NCI-H748 treated with DMSO at 0.1 percent for 48 hours (cell line): ENCODE data around the gene TARS3.
"Not testable (repeated sequence)": the region's sequence is repeated elsewhere in the genome, so short reads cannot be mapped to it uniquely, and the experiment has no call there.

Source experiments
- DNase-seq: peaks from one replicate; lab custom pipeline; 2025; lab: John Stamatoyannopoulos, UW

Gene TARS3

DNA sequence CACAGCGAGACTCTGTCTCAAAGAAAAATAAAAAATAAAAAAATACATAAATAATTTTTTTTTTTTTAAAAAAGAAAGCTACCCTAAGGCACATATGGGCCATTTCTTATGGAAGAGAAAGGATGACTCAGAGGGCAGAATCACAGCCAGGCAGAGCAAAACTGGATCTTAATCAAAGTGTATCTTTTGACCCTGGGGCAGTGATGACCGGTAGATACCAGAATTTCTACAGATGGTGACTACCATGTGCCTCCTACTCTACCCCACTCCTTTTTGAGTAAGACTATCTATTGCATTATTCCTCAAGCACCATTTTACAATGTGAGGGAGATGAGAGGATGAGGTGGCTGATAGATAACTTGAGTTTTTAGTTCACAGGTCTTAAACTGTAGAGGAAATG lies 26.0 kb downstream of the TARS3 start:
- DNase-seq = no peak

DNA sequence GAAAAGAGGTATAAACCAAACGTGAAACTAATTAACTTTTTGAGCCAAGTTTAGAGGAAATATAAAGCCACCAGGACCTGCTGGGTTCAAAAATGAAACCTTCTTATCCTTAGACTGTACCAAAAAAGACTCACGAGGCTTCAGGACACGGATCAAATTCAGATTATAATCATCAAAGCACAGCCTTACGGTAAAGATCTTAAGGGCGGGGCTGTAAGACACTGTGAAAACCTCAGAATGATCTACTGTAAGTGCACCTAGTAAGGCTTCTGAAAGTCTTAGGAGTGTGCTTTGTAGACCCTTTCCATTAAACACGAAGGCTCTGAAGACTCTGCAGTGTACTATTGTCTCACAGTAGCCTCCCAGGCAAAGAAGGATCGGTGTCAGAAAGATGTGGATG lies 26.8 kb downstream of the TARS3 start:
- no peak for DNase-seq

DNA sequence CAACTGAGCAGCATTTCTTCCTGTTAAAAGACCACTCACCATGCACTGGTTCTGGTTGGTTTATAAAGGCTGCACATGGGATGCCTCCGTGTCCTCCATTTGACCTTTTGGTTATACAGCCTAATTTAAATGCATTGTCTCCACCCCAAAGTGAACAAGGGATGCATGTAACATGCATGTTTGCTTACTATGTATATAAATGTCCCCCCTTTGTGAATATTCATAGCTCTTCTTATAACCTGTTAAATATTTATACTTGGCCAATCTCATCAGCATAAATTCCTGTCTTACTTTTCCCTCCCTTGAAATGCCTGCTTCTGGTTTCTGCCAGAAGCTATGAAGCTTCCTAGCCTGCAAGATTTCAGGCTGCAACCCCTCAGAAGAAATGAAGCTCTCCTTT lies 27.4 kb downstream of the TARS3 start:
- no peak for DNase-seq

DNA sequence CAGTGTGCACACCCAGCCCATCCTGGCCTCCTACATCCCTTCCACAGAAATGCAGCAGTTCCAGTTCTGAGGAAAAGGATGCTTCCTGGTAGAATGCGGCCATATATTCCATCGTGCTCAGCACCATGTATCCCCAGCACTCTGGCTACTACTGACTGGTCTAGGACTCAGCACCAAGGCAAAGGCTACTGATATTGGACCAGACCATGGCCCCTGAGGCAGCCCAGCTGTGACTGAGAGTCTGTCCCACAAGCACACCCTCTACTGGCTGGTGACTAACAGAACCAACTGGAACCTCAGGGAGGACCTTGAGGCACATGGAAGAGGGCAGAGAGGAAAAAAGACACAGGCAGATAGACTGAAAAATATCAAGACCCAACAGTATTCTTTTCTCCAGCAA lies 30.0 kb downstream of the TARS3 start:
- DNase-seq = no peak

DNA sequence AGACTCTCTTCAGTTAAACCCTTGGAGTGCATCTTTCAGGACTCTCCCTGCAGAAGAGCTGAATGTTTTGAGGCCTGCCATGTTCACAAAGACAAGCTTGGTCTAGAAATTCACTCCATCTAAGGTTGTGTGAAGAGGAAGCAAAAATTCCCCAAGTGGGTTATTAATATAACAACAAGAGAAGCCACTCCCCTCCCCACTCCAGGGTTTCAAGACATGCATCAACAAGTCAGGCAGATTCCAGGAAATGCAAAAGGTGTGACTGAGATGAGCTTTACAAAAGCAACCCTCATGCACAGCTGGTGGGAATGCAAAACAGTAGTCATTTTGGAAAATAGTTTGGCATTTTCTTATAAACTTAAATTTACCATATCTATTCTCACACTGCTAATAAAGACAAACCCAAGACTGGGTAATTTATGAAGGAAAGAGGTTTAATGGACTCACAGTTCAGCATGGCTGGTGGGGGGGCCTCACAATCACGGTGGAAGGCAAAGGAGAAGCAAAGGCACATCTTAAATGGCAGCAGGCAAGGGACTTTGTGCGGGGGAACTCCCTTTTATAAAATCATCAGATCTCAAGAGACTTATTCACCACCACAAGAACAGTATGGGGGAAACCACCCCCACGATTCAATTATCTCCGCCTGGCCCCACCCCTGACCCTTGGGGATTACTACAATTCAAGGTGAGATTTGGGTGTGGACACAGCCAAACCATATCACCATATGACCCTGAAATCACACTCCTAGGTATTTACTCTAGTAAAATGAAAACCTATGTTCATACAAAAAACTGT lies 31.3 kb downstream of the TARS3 start:
- no peak for DNase-seq

DNA sequence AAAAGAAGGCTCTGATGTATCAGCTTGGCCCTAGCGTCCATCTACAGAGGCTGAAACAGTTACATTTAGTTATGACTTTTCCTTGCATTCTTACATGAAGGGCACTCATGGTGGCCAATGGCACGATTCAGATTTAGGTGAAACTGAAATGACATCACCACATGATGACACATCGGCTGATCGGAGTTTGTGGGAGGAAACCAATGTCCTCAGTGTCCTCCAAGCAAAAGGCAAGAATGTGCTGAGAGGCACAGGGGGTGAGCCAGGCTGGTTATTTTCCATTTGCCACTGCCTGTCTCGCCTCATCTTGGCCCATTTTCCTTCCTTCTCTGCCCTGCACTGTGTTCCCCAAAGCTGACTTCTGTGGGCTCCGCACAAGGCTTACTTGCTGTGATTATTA lies 34.4 kb downstream of the TARS3 start:
- DNase-seq = no peak

DNA sequence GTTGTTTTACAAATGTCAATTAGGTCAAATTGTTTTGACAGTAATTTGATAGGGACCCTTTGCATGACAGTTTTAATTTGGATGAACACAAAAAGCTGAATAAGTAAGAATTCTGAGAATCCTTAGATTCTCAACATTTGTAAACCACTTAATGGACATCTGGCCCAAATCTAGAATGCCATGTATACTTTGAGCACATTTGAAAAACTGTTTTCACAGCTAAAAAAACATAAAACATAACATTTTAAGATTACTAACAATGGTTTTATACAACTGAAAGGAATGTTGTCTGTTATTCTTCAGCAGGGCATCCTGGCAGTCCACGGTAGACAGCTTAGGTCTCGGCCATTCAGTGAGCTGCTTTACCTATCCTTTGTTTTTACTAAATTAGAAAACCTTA lies 37.6 kb downstream of the TARS3 start:
- no peak for DNase-seq

DNA sequence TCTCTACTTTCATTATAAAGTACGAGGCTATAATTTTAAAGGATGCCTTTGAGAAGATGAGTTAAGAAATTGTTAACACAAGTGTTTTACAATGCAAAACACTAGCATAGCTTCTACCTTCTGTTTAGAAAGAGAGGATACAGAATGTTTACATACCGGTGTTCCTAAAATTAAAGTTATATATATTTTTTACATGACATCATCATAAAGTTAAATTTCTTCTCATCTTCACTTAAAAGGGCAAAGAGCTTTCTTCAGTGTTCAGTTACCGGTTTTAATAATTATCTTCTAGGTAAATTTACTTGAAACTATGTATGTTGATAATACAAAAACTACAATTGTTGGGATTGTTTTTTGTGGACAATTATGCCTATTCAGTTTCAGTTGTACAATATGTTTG lies 39.4 kb downstream of the TARS3 start:
- DNase-seq = no peak

DNA sequence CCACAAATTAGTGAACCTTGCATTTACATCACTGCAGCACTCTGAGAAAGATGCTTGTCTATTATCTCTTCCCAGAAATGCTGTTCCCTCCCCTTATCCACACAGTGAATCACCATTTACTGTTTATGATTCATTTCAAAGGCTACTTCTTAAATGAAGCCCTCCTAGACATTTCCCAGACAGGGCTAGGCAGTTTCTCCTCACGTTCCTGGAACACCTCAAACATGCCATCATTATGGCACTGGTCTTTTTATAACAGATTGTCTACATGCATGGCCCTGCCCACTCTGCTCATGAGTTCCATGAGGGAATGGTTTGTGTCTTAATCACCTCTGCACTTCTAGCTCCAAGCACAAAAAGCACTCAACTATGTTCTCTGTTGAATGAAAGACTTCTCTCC lies 39.9 kb downstream of the TARS3 start:
- DNase-seq = no peak

DNA sequence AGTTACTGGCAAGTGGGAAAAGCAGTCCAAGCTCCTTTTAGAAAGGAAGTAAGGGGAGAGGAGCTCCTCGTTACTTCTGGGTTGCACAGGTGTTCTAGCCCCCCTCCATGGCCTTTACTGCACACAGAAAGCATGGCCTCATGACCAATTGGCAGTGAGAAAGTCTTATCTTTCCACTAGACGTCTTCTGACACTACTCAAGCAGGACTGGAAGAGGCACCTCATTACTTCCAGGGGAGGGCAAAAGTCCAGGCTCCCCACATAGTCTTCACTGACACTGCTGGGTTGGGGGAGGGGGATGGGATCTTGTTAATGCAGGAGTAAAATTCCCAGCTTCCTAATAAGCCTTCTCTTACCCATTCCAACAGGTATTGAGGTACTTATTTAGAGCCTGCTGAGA lies 44.5 kb downstream of the TARS3 start:
- DNase-seq = no peak

DNA sequence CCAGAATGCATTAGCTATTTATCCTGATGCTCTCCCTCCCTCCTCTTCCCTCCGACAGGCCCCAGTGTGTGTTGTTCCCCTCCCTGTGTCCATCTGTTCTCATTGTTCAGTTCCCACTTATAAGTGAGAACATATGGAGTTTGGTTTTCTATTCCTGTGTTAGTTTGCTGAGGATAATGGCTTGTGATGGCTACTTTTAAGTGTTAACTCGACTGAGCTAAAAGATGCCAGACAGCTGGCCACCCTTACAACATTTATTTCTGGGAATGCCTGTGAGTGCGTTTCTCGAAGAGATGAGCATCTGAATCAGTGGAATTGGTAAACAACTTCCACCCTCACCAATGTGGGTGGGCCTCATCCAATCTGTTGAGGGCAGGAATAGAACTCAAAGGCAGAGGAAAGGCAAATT lies 47.3 kb downstream of the TARS3 start:
- DNase-seq = no peak

DNA sequence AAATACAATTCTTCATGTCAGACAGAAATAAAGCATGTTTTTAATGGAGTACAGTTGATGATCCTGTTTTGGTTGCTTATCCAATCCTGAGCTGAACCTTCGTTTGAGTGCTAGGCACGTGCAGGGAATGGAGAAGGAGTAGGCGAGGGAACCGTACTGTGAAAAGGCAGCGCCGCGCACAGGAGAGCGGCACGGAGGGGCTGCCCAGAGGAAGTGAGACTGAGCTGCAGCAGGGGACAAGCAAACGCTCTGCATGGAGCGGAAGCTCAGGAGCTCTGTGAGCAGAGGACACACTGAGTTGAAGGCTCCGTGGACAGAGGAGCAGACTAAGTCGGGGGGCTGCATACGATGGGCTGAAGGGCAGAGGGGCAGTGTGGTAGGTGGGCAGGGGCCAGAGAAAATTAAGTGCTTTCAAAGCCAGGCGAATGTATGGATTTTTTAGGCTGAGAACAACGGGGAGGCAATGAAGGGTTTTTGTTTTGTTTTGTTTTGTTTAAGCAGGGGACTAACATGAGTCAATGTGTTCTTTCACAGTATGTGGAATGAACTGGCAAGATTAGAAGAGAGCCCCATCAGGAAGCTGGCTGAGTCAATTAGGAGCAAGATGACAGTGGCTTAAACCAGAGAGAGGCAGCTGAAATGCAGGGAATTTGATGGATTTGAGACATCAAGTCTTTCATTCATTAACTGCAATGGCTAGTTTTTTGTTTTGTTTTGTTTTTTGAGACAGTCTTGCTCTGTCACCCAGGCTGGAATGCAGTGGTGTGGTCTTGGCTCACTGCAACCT lies 48.3 kb downstream of the TARS3 start:
- no peak for DNase-seq

DNA sequence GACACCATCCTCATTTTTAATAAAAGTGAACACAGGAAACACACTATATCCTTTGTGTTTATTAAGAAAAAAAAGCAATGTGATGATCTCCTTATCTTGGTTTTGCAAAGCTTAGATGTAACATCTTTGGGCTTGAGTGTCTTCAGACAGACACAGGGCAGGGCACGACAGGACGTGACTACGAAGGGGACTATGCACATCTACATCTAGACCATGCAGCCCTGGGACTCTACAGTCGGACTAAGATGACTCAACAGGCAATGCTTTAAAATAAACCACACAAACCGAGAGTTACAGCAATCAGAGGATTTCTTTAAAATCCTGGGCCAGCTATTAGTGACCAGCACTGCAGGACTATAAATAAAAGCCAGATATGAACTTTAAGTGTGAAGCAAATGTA lies 49.3 kb downstream of the TARS3 start:
- DNase-seq = no peak

DNA sequence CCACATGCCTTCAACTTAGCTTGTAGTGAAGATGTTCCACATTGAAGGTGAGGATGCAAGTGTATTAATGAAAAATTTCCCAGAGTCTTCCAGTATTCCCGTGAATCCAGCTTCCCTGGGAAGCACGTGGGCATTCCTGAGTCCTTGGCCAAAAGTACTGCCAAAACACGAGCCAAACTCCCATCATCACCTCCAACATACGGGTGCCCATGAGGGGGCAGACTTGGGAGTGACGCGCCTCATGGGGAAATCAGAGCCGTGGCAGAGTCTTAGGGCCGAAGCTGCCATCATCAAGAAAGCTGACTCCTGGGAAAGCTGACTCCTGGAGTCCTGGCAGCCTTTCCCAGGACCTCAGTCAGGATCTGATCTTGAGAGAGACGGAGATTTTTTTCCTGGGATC lies 52.0 kb downstream of the TARS3 start:
- no peak for DNase-seq

DNA sequence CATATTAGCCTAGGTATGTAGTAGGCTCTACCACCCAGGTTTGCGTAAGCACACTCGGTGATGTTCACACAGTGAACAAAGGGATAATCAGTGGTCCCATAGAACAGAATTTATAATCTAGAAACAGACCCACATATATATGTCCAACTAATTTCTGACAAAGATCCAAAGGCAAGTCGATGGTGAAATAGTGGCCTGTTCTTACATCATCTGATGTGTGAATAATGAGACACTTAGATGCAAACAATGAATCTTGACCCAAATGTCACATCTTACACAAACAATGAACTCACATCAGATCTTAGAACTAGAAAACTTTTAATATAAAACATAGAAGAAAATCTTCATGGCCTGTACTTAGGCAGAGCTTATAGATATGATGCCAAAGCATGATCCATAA lies 54.5 kb downstream of the TARS3 start:
- DNase-seq = no peak

DNA sequence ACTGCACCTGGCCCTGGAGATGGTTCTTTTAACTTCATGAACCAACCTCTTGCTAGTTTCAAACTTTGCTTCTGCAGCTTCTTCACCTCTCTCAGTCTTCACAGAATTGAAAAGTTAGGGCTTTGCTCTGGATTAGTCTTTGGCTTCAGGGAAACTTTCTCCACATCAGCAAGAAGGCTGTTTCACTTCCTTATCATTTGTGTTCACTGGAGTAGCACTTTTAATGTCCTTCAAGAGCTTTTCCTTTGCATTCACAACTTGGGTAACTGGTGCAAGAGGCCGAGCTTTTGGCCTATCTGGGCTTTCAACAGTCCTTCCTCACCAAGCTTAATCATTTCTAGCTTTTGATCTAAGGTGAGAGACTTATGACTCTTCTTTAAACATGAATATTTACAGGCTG lies 56.4 kb downstream of the TARS3 start:
- DNase-seq = no peak

DNA sequence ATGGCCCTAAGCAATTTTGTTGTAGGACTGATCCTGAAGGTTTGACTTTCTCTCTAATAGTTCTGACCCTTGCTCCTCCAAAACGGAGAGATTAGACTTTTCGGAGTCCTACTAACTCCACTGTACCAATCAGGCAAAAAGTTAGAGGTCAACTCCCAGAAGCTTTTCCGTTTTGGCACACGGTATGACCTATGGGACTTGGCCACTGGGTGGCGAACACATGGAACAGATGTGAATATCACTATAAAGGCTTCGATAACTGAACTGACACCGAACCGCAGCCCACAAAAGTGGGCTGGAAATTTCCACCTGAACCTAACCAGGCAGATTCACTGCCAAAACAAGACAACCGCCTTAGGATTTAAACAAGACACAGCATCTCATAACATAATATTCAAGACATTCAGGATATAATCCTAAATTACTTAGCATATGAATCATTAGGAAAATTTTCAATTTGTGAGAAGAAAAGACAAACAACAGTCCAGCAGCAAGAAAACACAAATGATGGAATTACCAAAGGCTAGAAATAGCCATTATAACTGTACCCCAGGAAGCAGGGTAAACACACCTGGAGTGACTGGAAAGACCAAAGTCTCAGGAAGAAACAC lies 59.9 kb downstream of the TARS3 start:
- no peak for DNase-seq

DNA sequence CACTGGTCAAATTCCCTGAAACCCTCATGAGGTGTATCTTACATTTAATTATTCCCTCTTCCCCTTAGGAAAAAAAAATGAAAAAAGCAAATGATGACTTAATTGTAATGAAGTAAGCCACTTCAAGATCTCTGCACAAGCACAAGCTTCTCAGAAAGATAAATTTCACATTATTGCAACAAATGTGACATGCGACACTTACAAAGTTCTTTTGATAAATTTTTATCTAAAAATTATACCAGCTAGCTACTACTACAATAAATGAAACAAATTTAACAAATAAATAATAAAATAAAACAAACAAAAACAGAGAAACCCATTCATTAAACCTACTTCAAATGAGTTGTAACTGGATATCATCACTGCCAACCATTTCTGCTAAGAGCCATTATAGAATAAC lies 62.1 kb downstream of the TARS3 start:
- no peak for DNase-seq

DNA sequence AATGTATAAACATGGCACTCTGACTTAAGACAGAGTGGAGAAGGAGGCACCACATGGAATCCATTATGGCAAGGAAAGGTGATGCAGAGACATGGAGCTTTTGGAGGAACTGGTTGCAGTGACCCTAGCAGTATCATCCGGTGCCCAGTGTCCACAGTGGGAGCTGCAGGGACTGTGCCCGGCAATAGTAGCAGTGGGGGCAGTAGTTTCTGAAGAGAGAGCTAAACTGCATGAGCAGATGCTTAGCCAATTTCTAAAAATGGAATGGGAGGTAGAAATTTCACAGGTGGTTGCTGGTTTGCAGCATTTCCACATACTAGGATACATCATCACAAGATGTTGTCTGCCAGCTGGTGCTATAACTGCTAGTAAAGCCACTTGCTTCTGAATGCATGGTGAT lies 64.3 kb downstream of the TARS3 start:
- DNase-seq = no peak

DNA sequence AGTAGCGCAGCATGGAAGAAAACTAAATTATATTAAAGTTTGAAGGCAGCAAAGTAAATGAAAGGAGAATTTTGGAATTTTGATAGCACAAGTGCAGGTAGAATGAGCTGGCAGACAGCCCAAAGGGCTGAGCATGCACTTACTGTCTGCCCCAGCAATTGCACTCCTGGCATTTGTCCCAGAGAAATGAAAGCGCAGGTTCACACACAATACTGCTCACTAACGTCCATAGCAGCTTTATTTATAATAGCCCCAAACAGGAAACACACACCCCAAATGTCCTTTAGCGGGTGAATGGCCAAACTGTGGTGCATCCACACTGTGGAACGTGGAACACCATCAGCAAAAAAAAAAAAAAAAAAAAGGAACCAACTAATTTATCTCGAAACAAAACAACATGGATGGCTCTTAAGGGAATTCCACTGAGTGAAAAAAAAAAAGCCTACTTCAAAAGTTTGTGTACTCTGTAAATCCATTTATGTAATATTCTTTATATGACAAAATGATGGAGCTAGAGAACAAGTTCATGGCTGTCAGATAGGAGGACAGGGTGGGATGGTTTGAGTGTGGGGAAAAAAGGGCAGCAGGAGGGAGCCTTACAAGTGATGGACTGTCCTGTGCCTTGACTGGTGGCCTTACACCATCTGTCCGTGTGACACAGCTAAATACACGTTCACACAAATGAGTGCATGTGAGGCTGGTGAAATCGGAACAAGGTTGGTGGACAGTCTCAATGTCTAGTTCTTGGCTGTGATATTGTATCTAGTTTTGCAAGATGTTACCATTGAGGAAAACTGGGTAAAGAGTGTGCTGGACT lies 66.1 kb downstream of the TARS3 start:
- no peak for DNase-seq

DNA sequence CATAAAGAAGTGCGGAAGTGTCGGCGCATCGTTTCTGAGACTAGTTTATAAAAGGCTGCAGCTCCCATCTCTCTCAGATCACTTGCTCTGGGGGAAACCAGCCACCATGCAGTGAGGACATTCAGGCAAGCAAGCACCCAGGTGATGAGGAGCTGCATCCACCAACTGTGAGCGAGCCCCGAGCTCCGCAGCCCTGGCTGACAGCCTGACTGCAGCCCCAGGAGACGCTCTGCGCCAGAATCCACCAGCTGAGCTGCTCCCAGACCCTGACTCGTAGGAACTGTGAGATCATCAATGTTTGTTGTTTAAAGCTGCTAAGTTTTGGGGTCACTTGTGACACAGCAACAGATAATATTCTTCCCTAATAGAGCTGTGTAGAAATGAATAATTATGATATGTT lies 67.1 kb downstream of the TARS3 start:
- no peak for DNase-seq

DNA sequence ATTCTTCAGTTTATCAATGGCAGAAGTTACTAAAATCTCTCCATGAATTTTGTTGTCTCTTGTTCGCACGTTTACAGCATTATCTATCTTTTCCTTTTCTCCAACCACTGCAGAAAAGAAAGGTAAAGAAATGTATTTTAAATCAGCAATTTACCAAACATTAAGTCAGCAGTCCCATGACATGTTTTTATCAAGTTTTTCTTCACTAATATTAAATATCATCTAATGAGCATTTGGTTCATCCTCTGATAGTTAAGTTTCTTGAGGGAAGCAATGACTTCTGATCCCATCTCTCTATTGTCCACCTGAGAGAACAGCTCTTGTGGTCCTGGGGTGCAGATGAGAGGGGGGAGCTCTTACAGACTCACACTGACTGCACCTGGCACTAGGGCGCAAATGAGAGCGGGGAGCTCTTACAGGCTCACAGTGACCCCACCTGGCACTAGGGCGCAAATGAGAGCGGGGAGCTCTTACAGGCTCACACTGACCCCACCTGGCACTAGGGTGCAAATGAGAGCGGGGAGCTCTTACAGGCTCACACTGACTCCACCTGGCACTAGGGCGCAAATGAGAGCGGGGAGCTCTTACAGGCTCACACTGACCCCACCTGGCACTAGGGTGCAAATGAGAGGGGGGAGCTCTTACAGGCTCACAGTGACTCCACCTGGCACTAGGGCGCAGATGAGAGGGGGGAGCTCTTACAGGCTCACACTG lies 69.5 kb downstream of the TARS3 start:
- not testable (repeated sequence) for DNase-seq
